Measurements from ENCODE around the gene C11orf68.

The C11orf68 gene

DNA sequence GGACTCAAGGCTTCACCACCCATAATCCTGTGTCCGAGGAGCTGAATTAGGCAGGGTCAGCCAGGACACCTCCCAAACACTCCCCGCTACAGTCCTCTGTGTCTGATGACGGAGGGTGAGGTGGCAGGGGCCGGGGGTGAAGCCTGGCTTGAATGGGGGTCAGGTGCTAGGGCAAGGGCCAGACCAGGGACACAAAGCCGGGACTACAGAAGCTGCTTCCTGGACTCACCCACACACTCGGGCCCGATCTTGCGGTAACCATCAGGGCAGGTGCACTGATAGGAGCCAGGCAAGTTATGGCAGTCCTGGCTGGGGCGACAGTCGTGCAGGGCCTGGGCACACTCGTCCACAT is 48.6 kb downstream of the C11orf68 start:
- no peak for DNase-seq

DNA sequence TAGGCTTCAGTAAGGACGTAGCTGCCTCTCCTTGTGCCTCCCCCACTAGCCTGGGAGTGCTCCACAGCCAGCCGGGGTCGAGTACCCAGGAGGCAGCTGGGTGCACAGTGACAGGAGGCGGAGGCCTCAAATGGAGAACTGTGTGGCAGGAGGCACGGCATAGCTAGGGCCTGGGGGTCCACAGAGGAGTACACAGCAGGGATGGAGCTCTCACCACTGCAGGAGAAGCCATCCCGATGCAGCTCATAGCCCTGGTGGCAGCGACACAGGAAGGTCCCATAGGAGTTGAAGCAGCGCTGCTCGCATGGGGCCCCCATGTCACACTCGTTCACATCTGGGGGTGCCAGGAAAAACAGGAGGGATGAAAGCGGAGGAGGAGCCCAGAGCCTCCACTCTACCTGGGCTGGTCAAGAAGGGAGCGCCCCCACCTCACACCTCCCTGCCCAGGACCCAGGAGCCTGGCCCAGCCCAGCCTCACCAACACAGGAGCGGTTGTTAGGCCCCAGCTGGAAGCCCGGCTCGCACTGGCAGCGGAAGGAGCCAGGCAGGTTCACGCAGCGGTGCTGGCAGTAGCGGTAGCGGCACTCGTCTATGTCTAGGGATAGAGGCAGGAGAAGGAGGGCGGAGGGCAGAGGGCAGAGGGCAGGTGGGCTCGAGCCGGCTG is 49.1 kb downstream of the C11orf68 start:
- DNase-seq, result no peak

- no peak for DNase-seq
Measured at GRCh38 chr11:65868907-65869306, 50.0 kb downstream of the C11orf68 start.

DNA sequence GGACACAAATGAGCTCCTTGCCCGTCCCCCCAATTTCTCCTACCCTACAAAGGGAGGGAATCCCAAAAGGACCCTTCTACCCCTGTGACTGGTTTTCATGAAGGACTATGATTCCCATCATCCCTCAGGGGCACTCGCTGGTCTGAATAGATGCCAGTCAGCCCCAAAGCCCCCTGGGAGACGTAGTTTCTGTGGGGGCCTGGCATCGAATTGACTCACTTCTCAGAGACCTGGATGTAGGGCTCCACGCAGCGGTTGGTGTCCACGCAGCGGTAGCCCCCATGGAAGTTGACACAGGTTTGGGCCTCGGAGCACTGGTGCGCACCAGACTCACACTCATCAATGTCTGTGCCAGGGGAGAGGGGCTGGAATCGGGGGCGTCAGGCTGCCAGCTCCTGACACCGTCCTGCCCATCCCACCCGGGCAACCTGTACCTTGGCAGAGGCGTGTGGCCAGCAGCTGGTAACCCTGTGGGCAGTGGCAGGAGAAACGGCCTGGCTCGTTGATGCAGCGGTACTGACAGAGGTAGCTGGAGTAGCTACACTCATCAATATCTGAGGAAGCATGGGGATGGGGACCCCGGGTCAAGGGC is 50.7 kb downstream of the C11orf68 start:
- DNase-seq, result no peak

GRCh38 chr11:65867284-65868071 is 51.4 kb downstream of the C11orf68 start:
- DNase-seq, result no peak

Data from bone marrow (tissue), 2 donors.